Spleen (tissue), 11 donors: ENCODE measurements around the gene GLB1L. TPM values are rescaled to one million over a fixed set of nuclear protein-coding genes. Genes with fewer than 3 reads are reported as not detected.

ENCODE experiments used
- DNase-seq: peaks from one replicate; pipeline ENCODE4 v3.0.0-alpha.2; 2020
- H3K27ac ChIP-seq, 8 donors: fragments of 200-600 bp; sonication (generic) in 7 of 8; 1 replicate in 4 of 8; 2 replicates in 4 of 8; pipeline versions ENCODE4 v1.5.0 to v1.8.0; 2016 to 2021; ENCODE audit warnings: inconsistent platforms in 4 of 8, mild to moderate bottlenecking in 4 of 8, moderate library complexity in 1 of 8
- H3K27me3 ChIP-seq, 7 donors: fragments of 200-600 bp; sonication (generic) in 6 of 7; replicated peaks in 1 of 7; 1 replicate in 4 of 7; 2 replicates in 3 of 7; pipeline versions ENCODE4 v1.5.0 to v1.8.0; 2016 to 2021; ENCODE audit warnings: inconsistent platforms in 3 of 7, mild to moderate bottlenecking in 1 of 7
- H3K36me3 ChIP-seq, 6 donors: fragments of 200-600 bp; sonication (generic) in 5 of 6; 1 replicate in 4 of 6; 2 replicates in 2 of 6; pipeline versions ENCODE4 v1.5.0 to v1.8.0; 2016 to 2021; ENCODE audit warnings: inconsistent platforms in 2 of 6
- H3K4me1 ChIP-seq, 6 donors: fragments of 200-600 bp; sonication (generic) in 5 of 6; 1 replicate in 3 of 6; 2 replicates in 3 of 6; pipeline versions ENCODE4 v1.5.0 to v1.8.0; 2016 to 2021; ENCODE audit warnings: inconsistent platforms in 3 of 6
- H3K4me3 ChIP-seq, 8 donors: fragments of 200-600 bp; sonication (generic) in 7 of 8; 1 replicate in 4 of 8; 2 replicates in 4 of 8; pipeline versions ENCODE4 v1.5.0 to v1.8.0; 2016 to 2021; ENCODE audit warnings: inconsistent platforms in 4 of 8, mild to moderate bottlenecking in 4 of 8, moderate library complexity in 2 of 8
- H3K9me3 ChIP-seq, 8 donors: fragments of 200-600 bp; sonication (generic) in 7 of 8; 1 replicate in 4 of 8; 2 replicates in 4 of 8; pipeline versions ENCODE4 v1.5.0 to v1.8.0; 2016 to 2021; ENCODE audit warnings: inconsistent platforms in 4 of 8
- CTCF ChIP-seq, 11 experiments: fragments of 200-600 bp in 7 of 11; fragments of 450-650 bp in 4 of 11; sonication (generic) in 4 of 11; IDR thresholded peaks in 8 of 11; conservative IDR thresholded peaks in 3 of 11; 1 replicate in 7 of 11; 2 replicates in 4 of 11; pipeline versions ENCODE4 v1.4.0 to v1.8.0; 2016 to 2021; ENCODE audit warnings: antibody characterized with exemption in 11 of 11, inconsistent platforms in 4 of 11, mild to moderate bottlenecking in 1 of 11
- POLR2A ChIP-seq, 3 donors: fragments of 450-650 bp; IDR thresholded peaks; one replicate each; pipeline ENCODE4 v1.5.1; 2017; ENCODE audit warnings: antibody characterized with exemption in 3 of 3, mild to moderate bottlenecking in 1 of 3
- POLR2AphosphoS5 ChIP-seq, 3 donors: sonication (generic); formaldehyde crosslinking; IDR thresholded peaks; one replicate each; pipeline ENCODE4 v1.5.1; 2017; ENCODE audit warnings: antibody characterized with exemption in 3 of 3
- WGBS, 5 donors: extraction: QIAGEN DNeasy Blood & Tissue Kit in 3 of 5; methylation state at CpG; one replicate each; pipeline versions ENCODE4 v1.1.5 to v1.1.7; 2013 to 2018; 5-methylcytosine and 5-hydroxymethylcytosine counted together
- intact Hi-C: fragments of 100-400 bp; cut with DNase I; formaldehyde crosslinking; loops from one replicate; pipeline ENCODE4 v1.15.0; 2023; ENCODE audit warnings: low total_unique reads
- polyA plus RNA-seq, 3 donors: library from polyadenylated mRNA; stranded (reverse); fragments of 200-250 nt; gene quantifications; one replicate each; pipeline ENCODE4 v1.2.1, GENCODE V29; 2013
- total RNA-seq, 7 donors: library from RNA; depleted of rRNA in 3 of 7; stranded (reverse); fragments of >200 nt in 3 of 7; fragmentation: NEBNext Ultra II Directional in 4 of 7; extraction: Animal tissue kit (Norgen Biotek cat#: 25700) in 4 of 7; gene quantifications; one replicate each; pipeline versions ENCODE4 v1.1.0 to v1.2.1, GENCODE V29; 2016 to 2021
- donor health status: healthy with polysubstance abuse.
- donor health status: DM: no; HTN: no; CAD: no; lungs with moderate emphysema.
- donor health status: DM: no; HTN: no; CAD: no.
- donor health status: Bipolar disorder and iron deficiency.
- donor health status: healthy.
- donor health status: DM: no; HTN: no; CAD: no.
- donor health status: DM: yes; HTN: yes; CAD: no.

Gene GLB1L
- total and polyA plus RNA-seq, 10 donors = 2.3 to 9.6 (median 7.5) TPM

GRCh38 chr2:219220652-219221402, 24.4 kb downstream of the GLB1L start:
- Histone ChIP-seq H3K27ac (no peak overlapping the region), H3K4me1 (peaks cover 23 to 71% (median 41%) of the 10 kb centered on the region in 6 donors), H3K4me3 (no peak overlapping the region), H3K36me3 (peaks cover 0 to 71% (median 61%) of the 10 kb centered on the region in 6 donors), H3K9me3 (no peaks in the 10 kb centered on the region), H3K27me3 (no peaks in the 10 kb centered on the region)
- no peak for DNase-seq
- TF ChIP-seq POLR2A (IDR thresholded peaks at IDR 0.05) = no peak
- TF ChIP-seq POLR2AphosphoS5 (IDR thresholded peaks at IDR 0.05) = no peak
- no peak for TF ChIP-seq CTCF (IDR thresholded peaks at IDR 0.05 in 8 of 11, conservative IDR thresholded peaks at IDR 0.05 in 3 of 11)
- WGBS, 5 donors = 89 to 92% (median 91%) methylated on average over 19 of the region's 19 CpGs
- intact Hi-C loops = no loop called here

GRCh38 chr2:219219784-219220532, 25.3 kb downstream of the GLB1L start:
- TF ChIP-seq POLR2A (IDR thresholded peaks at IDR 0.05) (no peak), POLR2AphosphoS5 (IDR thresholded peaks at IDR 0.05) (peak in 1 of 3 donors; percentile 46)
- Histone ChIP-seq H3K36me3 (peaks cover 0 to 71% (median 53%) of the 10 kb centered on the region in 6 donors), H3K27me3 (no peaks in the 10 kb centered on the region), H3K4me1 (peaks cover 23 to 62% (median 33%) of the 10 kb centered on the region in 6 donors), H3K27ac (peak overlapping the region in 1 of 8 donors; percentile 90), H3K4me3 (peak overlapping the region in 1 of 8 donors; percentile 53), H3K9me3 (no peaks in the 10 kb centered on the region)
- intact Hi-C loops = no loop called here
- 90 to 94% (median 94%) methylated on average over 16 to 18 of the region's 18 CpGs for WGBS, 5 donors
- peak; percentile 70 for DNase-seq

GRCh38 chr2:219218732-219219701, 26.2 kb downstream of the GLB1L start, which contains the start of gene ABCB6:
Gene ABCB6, minus strand, starts transcription at chr2:219218958. Its CDS starts 285 bp downstream, at chr2:219218673.
- intact Hi-C loops = no loop called here
- DNase-seq = peak; percentile 97
- Histone ChIP-seq H3K27me3 (no peaks in the 10 kb centered on the region), H3K4me3 (peak within 1 kb of the TSS; percentile 52 to 93 (median 61)), H3K36me3 (peaks cover 0 to 71% (median 43%) of the 10 kb centered on the region in 6 donors), H3K27ac (peak within 1 kb of the TSS; percentile 68 to 90 (median 84)), H3K9me3 (no peaks in the 10 kb centered on the region), H3K4me1 (peaks cover 23 to 53% (median 31%) of the 10 kb centered on the region in 6 donors)
- WGBS, 5 donors = 14 to 29% (median 16%) methylated on average over 37 to 71 of the region's 71 CpGs
- TF ChIP-seq POLR2A (IDR thresholded peaks at IDR 0.05) (peak in 1 of 3 donors; percentile 14), POLR2AphosphoS5 (IDR thresholded peaks at IDR 0.05) (peak; percentile 91 to 94 (median 94)), CTCF (IDR thresholded peaks at IDR 0.05 in 8 of 11, conservative IDR thresholded peaks at IDR 0.05 in 3 of 11) (no peak)

- peak overlapping the region; percentile 68 to 90 (median 84) for H3K27ac ChIP-seq
- H3K4me1 ChIP-seq = peaks cover 23 to 55% (median 31%) of the 10 kb centered on the region in 6 donors
- H3K9me3 ChIP-seq = no peaks in the 10 kb centered on the region
- 0 to 2% (median 1%) methylated on average over 28 to 37 of the region's 37 CpGs; no CpG with 5 or more reads in 1 of the 5 donors for WGBS, 5 donors
- intact Hi-C loops = no loop called here
- no peak for TF ChIP-seq CTCF (IDR thresholded peaks at IDR 0.05 in 8 of 11, conservative IDR thresholded peaks at IDR 0.05 in 3 of 11)
- DNase-seq = no peak
- no peaks in the 10 kb centered on the region for H3K27me3 ChIP-seq
- peak overlapping the region; percentile 52 to 93 (median 61) for H3K4me3 ChIP-seq
- peaks cover 0 to 71% (median 36%) of the 10 kb centered on the region in 6 donors for H3K36me3 ChIP-seq
Observed at GRCh38 chr2:219218217-219218731, 27.0 kb downstream of the GLB1L start.
